H1 (cell line): Measurements from ENCODE around the gene DBX1. TPM values are rescaled to one million over a fixed set of nuclear protein-coding genes. Genes with fewer than 3 reads are reported as not detected.

Source experiments
- polyA plus RNA-seq, 7 experiments: library from polyadenylated mRNA; depleted of rRNA in 3 of 7; stranded (reverse) in 5 of 7; unstranded in 2 of 7; fragments of >200 nt in 5 of 7; fragments of 200-250 nt in 2 of 7; gene quantifications; 1 replicate in 5 of 7; 2 replicates in 1 of 7; 4 replicates in 1 of 7; pipeline versions ENCODE4 v1.2.1 to v1.2.3, GENCODE V29; 2011 to 2013; ENCODE audit warnings: missing spikeins in 2 of 7, mixed read lengths in 2 of 7
- total RNA-seq: library from RNA; stranded (reverse); fragmentation: NEBNext Ultra II Directional; extraction: Animal tissue kit (Norgen Biotek cat#: 25700); gene quantifications from 2 replicates; pipeline ENCODE4 v1.2.1, GENCODE V29; 2021

DBX1 gene
- total and polyA plus RNA-seq, 2 of the 8 experiments (the other 6 are each of a cell fraction or from before 2014, with no cell fraction given) = not detected

Other genes with a start within 250 kb of the DBX1 start
- 33.1 and 37.1 TPM in 2 replicates for gene HTATIP2, start 203.2 kb upstream of the DBX1 start, total RNA-seq
- 14.0 and 22.6 TPM in 2 replicates for gene HTATIP2, start 203.2 kb upstream of the DBX1 start, polyA plus RNA-seq (2011; rRNA removed)
- gene PRMT3, start 227.2 kb upstream of the DBX1 start, total RNA-seq = 25.0 and 26.5 TPM in 2 replicates
- gene PRMT3, start 227.2 kb upstream of the DBX1 start, polyA plus RNA-seq (2011; rRNA removed) = 9.2 and 11.2 TPM in 2 replicates